Effector memory CD4-positive, alpha-beta T cell (primary cell): ENCODE results near the gene ZNF681.
"Not testable (repeated sequence)": the region's sequence is repeated elsewhere in the genome, so short reads cannot be mapped to it uniquely, and the experiment has no call there.

Experiments used
- DNase-seq, 3 donors: peaks; one replicate each; pipeline ENCODE4 v3.0.0-alpha.2; 2020
- H3K27ac ChIP-seq: 2 replicates; pipeline ENCODE4 v1.7.0; 2013; ENCODE audit warnings: mild to moderate bottlenecking, low read length, moderate library complexity; ENCODE audit not compliant: insufficient read depth, poor library complexity, severe bottlenecking
- H3K27me3 ChIP-seq: replicated peaks from 2 replicates; pipeline ENCODE4 v1.7.0; 2013; ENCODE audit warnings: mild to moderate bottlenecking, low read length; ENCODE audit not compliant: insufficient read depth, control insufficient read depth, poor library complexity, severe bottlenecking
- H3K36me3 ChIP-seq: 2 replicates; pipeline ENCODE4 v1.7.0; 2013; ENCODE audit warnings: mild to moderate bottlenecking, low read length, moderate library complexity; ENCODE audit not compliant: control insufficient read depth, insufficient read depth
- H3K4me1 ChIP-seq: 2 replicates; pipeline ENCODE4 v1.7.0; 2013; ENCODE audit warnings: low read length, mild to moderate bottlenecking; ENCODE audit not compliant: control insufficient read depth, insufficient read depth, poor library complexity, severe bottlenecking
- H3K4me3 ChIP-seq: 2 replicates; pipeline ENCODE4 v1.7.0; 2013; ENCODE audit warnings: low read length, low read depth, mild to moderate bottlenecking; ENCODE audit not compliant: insufficient read depth, poor library complexity, severe bottlenecking
- H3K9me3 ChIP-seq: 2 replicates; pipeline ENCODE4 v1.7.0; 2013; ENCODE audit warnings: mild to moderate bottlenecking, low read length, moderate library complexity; ENCODE audit not compliant: control insufficient read depth

Gene ZNF681

DNA sequence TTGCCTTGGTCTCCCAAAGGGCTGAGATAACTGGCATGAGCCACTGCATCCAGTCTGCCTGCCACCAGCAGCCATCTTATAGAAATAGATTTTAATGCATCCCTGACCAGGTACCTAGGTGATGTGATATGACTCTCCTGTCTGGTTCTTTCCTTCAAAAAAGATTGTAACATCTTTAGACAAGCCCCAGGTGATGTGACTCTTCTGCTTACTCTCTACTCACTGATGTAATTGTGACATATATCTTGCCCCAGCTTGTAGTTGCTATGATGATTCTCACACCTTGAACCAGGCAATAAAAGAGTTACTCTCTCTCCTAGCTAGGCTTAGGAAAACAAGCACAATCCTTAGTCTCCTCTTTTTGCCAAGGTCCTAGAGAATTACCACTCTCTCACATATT is 30.6 kb upstream of the ZNF681 start:
- Histone ChIP-seq H3K27me3 (no peaks in the 10 kb centered on the region), H3K9me3 (no peaks in the 10 kb centered on the region), H3K4me1 (no peaks in the 10 kb centered on the region), H3K27ac (no peak overlapping the region), H3K36me3 (no peaks in the 10 kb centered on the region), H3K4me3 (no peak overlapping the region)
- DNase-seq = no peak

DNA sequence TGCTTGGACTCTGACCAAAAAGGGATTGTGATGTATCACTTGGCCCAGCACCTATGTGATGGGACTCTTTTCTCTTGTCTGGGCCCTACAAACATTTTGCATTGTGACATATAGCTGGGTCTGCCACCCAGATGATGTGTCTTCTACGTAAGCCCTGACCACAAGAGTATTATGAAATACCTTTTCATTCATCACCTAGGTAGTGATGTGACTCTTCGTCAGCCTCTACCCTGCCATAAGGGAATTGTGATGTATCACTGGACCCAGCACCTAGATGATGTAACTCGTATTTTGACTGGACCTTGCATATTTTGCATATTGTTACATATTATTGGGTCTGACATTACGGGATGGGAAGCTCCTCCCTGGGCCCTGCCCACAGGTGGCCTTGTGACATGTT is 29.7 kb upstream of the ZNF681 start:
- no peaks in the 10 kb centered on the region for H3K27me3 ChIP-seq
- DNase-seq = no peak
- no peak overlapping the region for H3K27ac ChIP-seq
- no peak overlapping the region for H3K4me3 ChIP-seq
- no peaks in the 10 kb centered on the region for H3K36me3 ChIP-seq
- H3K4me1 ChIP-seq = no peaks in the 10 kb centered on the region
- no peaks in the 10 kb centered on the region for H3K9me3 ChIP-seq

GRCh38 chr19:23787106-23787505 is 28.4 kb upstream of the ZNF681 start:
- Histone ChIP-seq H3K4me3 (no peak overlapping the region), H3K27me3 (no peaks in the 10 kb centered on the region), H3K36me3 (no peaks in the 10 kb centered on the region), H3K4me1 (no peaks in the 10 kb centered on the region), H3K27ac (no peak overlapping the region), H3K9me3 (no peaks in the 10 kb centered on the region)
- DNase-seq = no peak

- Histone ChIP-seq H3K36me3 (no peaks in the 10 kb centered on the region), H3K27ac (no peak overlapping the region), H3K9me3 (no peaks in the 10 kb centered on the region), H3K4me3 (no peak overlapping the region), H3K4me1 (no peaks in the 10 kb centered on the region), H3K27me3 (no peaks in the 10 kb centered on the region)
- no peak for DNase-seq
Observed at GRCh38 chr19:23785982-23786381, 27.3 kb upstream of the ZNF681 start.

GRCh38 chr19:23784274-23784673 is 25.6 kb upstream of the ZNF681 start:
- H3K4me3 ChIP-seq = no peak overlapping the region
- H3K9me3 ChIP-seq = no peaks in the 10 kb centered on the region
- no peaks in the 10 kb centered on the region for H3K27me3 ChIP-seq
- DNase-seq = no peak
- no peak overlapping the region for H3K27ac ChIP-seq
- H3K4me1 ChIP-seq = no peaks in the 10 kb centered on the region
- H3K36me3 ChIP-seq = no peaks in the 10 kb centered on the region

DNA sequence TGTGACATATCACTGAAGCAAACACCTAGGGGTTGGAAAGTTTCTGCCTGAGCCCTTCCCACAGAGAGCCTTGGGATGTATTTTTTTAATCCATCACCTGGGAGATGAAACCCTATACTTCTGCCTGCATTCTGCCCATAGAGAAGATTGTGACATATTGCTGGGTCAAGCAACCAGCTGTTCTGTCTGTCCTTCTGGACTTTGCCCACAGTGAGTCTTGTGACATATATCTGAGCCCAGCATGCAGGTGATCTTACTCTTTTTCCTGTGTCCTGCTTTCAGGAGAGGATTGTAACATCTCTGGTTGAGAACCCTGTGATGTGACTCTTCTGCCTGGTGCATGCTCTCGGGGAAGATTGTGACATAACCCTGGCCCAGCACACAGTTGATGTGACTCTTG is 24.9 kb upstream of the ZNF681 start:
- H3K36me3 ChIP-seq = no peaks in the 10 kb centered on the region
- H3K27me3 ChIP-seq = no peaks in the 10 kb centered on the region
- H3K9me3 ChIP-seq = no peaks in the 10 kb centered on the region
- no peak overlapping the region for H3K4me3 ChIP-seq
- no peak for DNase-seq
- no peak overlapping the region for H3K27ac ChIP-seq
- no peaks in the 10 kb centered on the region for H3K4me1 ChIP-seq

- H3K9me3 ChIP-seq = no peaks in the 10 kb centered on the region
- no peak overlapping the region for H3K4me3 ChIP-seq
- DNase-seq = no peak
- no peaks in the 10 kb centered on the region for H3K4me1 ChIP-seq
- H3K27ac ChIP-seq = no peak overlapping the region
- no peaks in the 10 kb centered on the region for H3K27me3 ChIP-seq
- no peaks in the 10 kb centered on the region for H3K36me3 ChIP-seq
Observed at GRCh38 chr19:23779645-23780044, 21.0 kb upstream of the ZNF681 start.

DNA sequence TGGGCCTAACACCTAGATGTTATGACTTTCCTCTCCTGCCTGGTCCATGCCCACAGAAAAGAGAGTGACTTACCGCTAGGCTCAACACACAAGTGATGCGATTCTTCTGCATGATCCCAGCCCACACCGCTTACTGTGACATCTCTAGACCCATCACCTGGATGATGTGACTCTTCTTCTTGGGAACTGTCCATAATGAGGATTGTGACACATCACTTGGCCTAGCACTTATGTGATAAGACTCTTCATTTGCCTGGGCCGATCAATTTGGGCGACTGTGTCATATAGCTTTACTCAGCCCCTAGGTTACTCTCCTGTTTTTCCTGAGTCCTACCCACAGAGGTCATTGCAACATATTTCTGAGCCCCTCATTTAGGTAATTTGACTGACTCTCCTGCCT is 19.9 kb upstream of the ZNF681 start:
- Histone ChIP-seq H3K4me3 (no peak overlapping the region), H3K4me1 (no peaks in the 10 kb centered on the region), H3K27me3 (no peaks in the 10 kb centered on the region), H3K9me3 (no peaks in the 10 kb centered on the region), H3K27ac (no peak overlapping the region), H3K36me3 (no peaks in the 10 kb centered on the region)
- DNase-seq = no peak

DNA sequence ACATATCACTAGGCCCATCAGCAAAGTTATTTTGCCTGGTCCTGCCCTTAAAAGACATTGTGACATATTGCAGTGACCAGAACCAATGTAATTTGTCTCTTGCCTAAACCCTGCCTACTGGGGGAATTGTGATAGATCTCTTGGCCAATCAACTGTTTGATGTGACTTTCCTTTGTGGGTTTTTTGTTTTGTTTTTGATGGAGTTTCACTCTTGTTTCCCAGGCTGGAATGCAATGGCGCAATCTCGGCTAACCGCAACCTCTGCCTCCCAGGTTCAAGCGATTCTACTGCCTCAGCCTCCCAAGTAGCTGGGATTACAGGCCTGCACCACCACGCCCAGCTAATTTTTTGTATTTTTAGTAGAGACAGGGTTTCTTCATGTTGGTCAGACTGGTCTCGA is 19.3 kb upstream of the ZNF681 start:
- not testable (repeated sequence) for H3K4me1 ChIP-seq, DNase-seq, H3K9me3 ChIP-seq, H3K27me3 ChIP-seq, H3K27ac ChIP-seq, H3K4me3 ChIP-seq, H3K36me3 ChIP-seq

GRCh38 chr19:23777216-23777615 is 18.5 kb upstream of the ZNF681 start:
- no peak for DNase-seq

More at GRCh38 chr19:23777216-23777615, 18.5 kb upstream of the ZNF681 start:
- no peak overlapping the region for H3K27ac ChIP-seq
- H3K36me3 ChIP-seq = no peaks in the 10 kb centered on the region
- H3K27me3 ChIP-seq = no peaks in the 10 kb centered on the region
- no peak overlapping the region for H3K4me3 ChIP-seq
- no peaks in the 10 kb centered on the region for H3K9me3 ChIP-seq
- H3K4me1 ChIP-seq = no peaks in the 10 kb centered on the region
